CD4-positive, alpha-beta T cell treated with Interleukin-2 at 100 ng/mL for 4 hours (primary cell): ENCODE results near the gene C2orf69.
A peak's percentile ranks its signal among the peaks of the same experiment; 100 is the strongest.
"Not testable (repeated sequence)": the region's sequence is repeated elsewhere in the genome, so short reads cannot be mapped to it uniquely, and the experiment has no call there.

Source experiments
- DNase-seq: peaks from one replicate; pipeline ENCODE4 v3.0.0-alpha.2; 2020; ENCODE audit warnings: low spot score

Gene C2orf69, protein sequence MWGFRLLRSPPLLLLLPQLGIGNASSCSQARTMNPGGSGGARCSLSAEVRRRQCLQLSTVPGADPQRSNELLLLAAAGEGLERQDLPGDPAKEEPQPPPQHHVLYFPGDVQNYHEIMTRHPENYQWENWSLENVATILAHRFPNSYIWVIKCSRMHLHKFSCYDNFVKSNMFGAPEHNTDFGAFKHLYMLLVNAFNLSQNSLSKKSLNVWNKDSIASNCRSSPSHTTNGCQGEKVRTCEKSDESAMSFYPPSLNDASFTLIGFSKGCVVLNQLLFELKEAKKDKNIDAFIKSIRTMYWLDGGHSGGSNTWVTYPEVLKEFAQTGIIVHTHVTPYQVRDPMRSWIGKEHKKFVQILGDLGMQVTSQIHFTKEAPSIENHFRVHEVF

DNA sequence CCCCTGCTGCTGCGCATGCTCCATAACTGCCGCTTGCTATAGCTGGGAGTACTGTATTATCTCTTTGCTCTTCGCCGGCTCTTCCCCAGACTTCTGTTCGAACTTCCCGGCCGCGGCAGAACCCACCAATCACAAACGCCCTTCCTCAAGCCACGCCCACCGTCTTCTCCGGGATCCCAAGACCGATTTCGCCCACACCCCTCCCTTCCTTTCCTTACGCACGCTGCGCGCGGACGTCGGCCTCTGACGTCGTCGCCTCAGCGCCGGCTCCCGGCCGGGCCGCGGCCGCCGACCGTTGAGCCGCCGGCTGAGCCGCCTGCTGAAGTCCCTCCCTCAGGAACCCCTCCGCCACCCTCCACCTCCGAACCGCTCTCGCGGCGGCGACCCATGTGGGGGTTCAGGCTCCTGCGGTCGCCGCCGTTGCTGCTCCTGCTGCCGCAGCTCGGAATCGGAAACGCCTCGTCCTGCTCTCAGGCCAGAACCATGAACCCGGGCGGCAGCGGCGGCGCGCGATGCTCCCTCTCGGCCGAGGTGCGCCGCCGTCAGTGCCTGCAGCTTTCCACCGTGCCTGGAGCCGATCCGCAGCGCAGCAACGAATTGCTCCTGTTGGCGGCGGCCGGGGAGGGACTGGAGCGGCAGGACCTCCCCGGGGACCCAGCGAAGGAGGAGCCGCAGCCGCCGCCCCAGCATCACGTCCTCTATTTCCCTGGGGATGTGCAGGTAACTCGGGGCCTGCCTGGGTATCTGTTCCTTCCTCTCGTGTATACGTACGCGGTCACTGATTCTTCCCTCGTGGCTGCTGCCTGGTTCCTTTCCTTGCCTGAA, at the start of gene C2orf69:
Gene C2orf69, plus strand, starts transcription at position 242 of the 825 bp plus-strand sequence. Its CDS starts 146 bp downstream, at position 388.
- peak; percentile 96 for DNase-seq

DNA sequence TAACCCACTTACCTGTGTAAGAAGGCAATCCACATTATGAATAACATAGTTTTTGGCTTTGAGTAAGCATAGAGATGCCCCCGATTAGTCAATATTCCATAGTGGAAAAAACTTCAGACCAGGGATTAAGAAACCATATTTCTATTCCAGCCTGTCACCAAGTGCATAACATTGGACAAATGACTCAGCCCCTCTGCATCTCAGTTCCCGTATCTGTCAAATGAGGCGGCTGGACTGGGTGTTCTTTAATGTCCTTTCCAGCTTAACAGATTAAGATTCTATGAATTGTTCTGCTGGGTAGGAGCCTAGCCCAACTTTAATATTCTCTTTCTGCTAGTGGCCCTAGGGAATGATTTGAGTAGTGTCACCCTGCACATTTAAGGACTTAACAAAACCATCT, 48.3 kb upstream of the C2orf69 start:
- no peak for DNase-seq

DNA sequence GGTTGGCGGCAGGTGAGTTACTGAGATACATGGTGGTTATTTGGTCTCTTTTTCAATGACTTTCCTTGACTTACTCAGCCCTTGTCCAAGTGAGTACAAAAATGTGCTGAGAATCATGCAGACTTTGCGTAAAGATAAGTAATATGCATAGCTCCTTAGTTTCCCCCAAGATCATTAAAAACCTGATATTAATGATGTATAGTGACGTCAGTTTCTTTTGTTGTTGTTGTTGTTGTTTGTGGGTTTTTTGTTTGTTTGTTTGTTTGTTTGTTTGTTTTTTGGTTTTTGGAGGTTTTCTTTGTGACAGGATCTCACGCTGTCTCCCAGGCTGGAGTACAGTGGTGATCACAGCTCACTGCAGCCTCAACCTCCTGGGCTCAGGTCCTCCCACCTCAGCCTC, 45.2 kb upstream of the C2orf69 start:
- no peak for DNase-seq

DNA sequence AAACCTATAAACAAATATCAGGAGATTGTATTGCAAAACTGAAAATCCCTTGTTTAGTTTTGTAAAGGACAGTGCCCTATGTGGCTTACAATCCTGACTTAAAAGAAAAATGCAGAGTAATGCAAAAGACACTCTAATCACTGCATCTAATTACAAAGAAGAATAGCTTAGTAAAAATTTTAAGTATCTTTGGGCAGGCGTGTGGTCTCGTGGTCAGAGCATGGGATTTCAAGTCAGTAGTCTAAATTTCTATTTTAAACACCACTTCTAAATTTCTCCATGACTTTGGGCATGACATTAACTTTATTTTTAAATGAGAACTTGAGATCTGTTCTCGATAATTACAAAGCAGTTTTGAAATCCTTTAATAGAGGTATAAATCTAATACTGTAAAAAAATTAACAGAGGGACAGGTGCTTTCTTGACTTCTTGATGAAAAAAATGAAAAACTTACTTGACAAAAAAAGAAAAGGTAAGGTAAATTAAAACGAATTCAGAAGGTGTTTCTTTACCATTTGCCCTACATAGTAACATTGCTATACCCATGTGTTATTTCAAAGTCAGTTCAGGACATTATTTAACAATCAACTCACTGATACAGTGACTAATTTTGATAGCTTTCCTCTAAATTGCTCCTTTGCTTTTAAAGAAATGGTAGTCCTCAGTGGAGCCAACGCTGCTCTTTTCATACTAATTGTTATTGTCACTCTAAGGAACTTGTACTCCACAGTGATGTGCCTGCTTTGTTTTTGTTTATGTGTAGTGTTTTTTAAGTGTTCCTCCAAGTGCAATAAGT, 42.5 kb upstream of the C2orf69 start:
- DNase-seq = no peak

DNA sequence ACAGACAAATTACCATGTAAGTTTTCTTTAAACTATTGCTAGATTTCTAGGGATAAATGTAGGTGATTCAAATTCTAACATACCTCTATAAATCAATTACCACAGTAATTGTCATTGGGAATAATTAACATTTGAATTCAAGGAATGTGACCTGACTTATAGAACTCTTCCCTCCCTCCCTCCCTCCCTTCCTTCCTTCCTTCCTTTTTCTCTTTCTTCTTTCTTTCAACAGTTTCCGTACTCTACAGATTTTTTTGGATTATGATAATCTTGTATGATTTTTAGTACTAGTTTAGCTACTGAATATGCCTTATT, 41.9 kb upstream of the C2orf69 start:
- DNase-seq = no peak

DNA sequence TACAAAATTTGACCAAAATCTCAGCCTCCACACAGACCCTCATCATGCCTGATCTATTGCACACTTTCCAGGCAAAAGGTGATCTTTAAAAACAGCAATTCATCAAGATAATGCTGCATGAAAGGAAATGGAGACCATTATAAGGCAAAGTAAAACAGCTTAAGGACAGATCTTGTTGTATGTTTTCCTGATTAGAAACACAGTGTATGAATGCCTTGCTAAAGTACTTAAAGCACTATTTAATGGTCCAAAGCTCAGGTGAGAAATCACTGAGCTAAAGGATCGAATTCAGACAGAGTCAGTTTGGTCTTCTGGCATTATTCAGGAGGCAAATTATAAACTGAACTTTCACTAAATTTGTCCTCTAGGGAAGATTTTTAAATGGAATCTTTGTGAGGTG, 41.4 kb upstream of the C2orf69 start:
- no peak for DNase-seq

DNA sequence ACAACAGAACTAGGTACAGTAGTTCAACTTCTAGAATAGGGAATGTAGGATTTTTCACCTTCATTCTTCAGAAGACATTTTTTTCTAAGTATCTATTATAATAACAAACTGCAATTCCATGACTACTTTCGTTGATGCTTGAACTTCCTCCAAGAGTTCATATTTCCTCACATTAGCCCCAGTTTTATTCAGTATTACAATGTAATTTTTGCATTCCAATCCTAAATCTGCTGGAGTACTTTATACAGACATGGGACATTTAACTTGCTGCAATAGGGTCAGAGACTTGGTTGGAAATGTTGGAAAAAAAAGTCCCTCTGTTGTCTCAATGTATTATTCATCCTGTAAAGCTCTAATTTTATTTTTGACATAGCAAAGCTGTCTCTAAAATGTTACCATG, 40.5 kb upstream of the C2orf69 start:
- no peak for DNase-seq

DNA sequence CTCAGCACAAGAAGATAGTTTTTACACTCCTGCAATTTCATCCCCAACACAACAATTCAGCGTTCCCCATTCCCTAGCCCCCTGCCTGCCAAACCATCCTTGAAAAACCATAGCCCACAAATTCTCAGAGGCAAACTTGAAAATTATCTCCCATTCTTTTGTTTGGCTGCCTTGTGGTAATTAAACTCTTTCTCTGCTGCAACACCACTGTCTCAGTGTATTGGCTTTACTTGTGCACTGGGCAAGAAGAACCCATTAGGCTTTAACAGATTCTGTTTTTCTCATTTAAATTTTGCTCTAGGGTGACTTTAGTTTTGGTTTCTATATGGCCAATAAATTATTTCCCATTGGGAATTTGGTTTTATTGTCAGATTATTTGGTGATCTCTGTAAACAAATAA, 36.9 kb upstream of the C2orf69 start:
- DNase-seq = no peak

DNA sequence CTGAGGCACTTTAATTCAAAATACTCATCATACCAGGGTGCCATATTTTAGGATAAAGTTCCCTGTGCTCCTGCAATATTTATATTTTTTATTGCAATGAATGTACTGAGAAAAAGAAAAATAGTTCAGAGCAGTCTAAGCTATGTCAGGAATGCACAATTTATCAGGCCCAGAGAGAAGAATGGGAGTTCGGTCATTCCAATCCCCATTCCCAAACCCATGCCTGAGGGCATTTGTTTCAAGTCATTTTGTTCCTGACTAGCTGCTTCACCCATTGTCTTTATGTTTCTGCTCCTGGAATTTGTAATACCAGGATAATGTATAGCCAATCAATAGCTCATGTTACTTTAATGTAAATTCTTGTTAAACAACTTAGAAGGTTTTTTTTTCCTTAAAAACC, 35.7 kb upstream of the C2orf69 start:
- no peak for DNase-seq

DNA sequence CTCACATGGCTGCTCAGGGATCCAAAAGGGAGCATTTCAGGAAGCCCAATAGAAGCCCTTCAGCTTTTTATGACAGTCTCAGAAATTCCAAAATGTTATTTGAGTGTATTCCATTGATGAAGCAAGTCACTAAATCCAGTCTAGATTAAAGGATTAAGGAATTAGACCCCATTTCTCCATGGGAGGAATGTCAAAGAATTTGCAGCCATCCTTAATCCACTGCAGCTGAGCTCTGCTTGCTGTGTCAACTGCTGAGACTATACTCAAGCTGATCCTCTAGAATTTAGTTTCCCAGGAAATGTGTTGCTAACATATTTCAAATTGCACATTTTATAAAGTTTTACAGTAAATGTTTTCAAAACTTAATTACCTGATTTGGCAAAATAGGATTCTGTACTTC, 28.4 kb upstream of the C2orf69 start:
- no peak for DNase-seq

DNA sequence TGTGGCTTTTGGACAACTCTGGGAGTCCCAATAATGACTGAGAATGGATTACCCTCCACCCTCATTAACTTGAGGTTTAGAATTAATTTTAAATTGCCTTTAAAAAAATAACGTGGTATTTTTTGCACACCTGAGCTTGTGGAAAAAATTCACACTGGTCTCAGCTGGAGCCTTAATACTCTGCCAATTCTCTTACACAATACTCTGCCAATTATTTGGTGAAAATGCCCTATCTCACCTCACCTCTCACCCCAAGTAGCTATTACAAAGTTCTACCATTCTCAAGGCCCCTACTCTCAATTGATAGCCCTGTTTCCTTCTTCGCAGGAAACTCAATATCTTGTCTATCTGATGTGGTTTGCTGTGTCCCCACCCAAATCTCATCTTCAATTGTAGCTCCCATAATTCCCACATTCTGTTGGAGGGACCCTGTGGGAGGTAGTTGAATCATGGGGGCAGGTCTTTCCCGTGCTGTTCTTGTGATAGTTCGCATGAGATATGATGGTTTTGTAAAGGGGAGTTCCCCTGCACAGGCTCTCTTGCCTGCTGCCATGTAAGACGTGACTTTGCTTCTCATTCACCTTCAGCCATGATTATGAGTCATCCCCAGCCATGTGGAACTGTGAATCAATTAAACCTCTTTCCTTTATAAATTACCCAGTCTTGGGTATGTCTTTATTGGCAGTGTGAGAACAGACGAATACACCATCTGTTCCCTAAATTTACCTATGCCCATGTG, 27.4 kb upstream of the C2orf69 start:
- no peak for DNase-seq

DNA sequence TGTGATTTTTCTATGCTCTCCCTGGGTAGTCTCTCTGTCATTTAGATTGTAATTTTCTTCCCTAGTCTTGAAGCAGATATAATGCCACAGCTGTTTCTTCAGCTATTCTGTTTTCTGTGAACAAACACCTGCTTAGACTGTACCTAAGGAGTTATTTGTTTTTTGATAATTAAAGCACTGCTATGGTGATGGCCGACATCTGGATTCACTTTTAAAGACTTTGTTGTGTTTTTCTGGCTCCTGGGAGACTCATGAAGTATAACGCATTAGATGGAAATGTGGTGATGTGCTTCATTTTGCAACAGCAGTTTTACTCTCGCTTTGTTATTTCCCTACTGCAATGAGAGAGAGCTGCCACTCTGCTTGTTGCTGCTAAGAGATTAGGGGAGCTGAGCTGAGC, 15.7 kb upstream of the C2orf69 start:
- DNase-seq = no peak

DNA sequence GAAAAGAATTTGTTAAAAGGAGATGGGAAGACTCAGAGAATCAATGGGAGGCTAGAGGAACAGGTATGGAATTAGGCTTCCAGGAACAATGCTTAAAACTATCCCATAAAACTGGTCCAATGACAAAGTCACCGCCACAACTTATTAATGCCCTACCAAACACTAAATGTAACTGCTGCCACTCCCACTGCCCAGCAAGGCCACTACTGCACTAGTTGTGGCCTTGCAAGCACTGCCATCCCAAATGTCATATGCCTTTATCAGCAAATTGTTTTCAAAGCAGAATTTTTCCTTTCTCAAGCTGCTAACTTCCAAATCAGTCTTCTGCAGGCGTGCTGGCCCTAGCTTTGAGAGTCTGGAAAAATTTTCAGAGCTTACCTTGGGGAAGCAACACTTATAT, 14.5 kb upstream of the C2orf69 start:
- no peak for DNase-seq

DNA sequence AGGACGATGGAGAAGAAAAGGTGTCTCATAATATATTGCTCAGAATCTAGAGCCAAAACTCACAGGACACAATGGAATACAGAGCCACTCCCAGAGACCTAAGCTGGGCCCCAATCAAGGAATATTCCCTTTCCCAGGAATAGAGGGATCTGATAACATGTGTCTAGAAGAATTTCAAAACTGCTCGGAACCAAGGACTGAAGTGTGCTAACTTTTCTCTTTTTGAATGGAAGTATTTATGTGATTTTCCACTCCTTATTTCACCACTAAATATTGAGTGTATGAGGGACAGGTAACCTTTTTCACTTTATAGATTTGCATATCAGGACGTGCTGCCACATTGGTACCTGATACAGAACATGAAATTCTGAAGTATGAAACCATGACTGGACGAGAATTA, 9.2 kb upstream of the C2orf69 start:
- DNase-seq = no peak

DNA sequence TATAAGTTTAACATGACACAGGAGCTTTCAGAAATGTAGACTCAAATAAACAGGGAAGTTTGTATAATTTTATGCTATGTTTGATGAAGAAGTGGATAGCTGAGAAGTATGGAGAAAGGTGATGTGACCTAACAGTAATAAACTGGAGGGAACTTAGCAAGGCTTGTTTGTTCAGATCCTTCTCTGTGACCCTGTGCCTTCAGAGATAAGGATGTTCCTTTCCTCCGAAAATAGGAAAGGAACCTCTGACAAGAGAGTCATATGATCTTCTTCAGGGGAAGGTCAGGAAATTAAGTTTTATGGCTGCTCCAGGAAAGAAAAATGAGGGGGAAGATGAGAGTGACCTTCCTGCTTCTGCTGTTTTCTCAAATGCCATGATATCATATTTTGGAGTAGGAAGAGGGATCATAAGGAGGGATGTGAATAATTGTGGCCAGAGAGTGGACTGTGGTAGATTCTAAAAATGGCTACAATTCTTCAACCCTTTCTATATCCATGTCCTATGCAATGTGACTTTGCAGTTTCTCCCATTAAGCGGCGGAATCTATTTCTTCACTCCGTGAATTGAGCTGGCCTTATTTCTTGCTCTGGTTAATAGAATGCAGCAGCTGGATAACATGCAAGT, 8.5 kb upstream of the C2orf69 start:
- DNase-seq = no peak

DNA sequence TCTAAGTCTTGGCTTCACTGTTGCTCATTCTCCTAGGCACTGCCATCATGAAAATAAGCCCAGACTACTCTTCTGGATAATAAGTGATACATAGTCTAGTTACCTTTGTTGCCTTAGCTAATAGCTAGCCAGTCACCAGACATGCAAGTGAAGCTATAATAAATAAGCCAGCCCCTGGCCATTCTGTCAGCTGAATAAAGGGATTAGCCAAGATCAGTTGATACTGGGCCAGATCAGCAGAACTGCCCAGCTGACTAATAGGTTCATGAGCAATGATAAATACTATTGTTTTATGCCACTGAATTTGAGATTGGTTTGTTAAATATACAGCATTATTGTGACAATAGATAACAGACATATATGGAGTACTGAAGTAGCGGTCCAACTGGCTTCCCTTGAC, 8.0 kb upstream of the C2orf69 start:
- DNase-seq = no peak

DNA sequence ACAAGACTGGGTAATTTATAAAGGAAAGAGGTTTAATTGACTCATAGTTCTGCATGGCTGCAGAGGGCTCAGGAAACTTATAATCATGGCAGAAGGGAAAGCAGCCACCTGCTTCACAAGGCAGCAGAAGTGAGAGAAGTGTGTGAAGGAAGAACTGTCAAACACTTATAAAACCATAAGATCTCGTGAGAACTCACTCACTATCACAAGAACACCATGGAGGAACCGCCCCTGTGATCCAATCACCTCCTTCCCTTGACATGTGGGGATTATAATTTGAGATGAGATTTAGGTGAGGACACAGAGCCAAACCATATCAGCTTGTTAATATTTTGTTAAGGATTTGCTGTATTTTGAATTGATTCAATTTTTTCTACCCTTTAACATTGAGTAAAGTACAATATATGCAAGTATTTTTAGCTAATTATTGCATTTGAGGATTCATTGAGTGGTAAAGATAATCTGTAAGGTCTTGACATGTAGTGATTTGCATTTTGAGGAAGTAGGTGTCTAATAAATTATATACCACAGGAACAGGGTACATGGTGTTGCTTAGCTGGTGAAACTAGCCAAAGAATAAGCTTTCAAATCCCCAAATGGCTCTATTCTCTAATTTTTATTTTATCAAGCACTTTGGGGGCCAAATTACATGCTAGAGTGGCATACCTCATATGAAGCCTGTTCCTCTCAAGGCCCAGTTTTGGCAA, 3.9 kb upstream of the C2orf69 start:
- no peak for DNase-seq

DNA sequence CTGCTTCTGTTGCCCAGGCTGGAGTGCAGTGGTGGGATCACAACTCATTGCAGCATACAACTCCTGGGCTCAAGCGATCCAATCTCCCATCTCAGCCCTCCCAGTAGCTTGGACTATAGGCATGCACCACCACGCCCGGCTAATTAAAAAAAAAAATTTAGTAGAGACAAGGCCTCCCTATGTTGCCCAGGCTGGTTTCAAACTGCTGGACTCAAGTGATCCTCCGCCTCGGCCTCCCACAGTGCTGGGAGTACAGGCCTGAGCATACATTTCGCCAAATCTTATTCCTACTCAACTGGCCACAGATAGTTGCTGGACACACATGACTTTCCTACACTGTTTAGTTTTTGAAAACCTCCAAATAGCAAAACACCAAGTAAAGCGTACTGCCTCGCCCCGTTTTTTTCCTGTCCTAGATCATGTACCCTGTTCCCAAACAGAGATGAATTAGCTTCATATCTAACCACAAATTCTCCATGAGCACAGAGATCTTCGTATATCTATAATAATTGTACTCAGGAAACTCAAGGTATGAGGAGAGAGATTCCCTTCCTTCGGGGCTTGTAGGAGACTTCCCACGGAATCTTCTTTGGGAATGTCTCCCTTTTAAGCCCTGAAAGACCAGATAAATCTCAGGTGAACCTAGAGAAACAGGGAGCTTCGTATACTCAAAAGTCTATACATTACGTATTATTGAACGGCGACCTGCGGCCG, 598 bp upstream of the C2orf69 start:
- no peak for DNase-seq

DNA sequence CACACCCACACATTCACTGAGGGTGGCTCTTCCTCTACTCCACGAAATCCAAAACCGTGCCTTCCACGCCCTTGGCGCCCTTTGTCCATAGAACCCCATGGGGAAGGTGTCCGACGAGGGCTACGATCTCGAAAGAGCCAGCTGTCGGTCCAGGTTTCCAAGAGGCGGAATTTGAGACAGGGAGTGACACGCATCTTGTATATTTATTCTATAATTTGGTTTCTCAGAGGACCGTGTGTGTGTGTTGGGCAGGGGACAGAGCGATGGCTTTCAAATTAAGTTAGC, 726 bp downstream of the C2orf69 start:
- DNase-seq = no peak

DNA sequence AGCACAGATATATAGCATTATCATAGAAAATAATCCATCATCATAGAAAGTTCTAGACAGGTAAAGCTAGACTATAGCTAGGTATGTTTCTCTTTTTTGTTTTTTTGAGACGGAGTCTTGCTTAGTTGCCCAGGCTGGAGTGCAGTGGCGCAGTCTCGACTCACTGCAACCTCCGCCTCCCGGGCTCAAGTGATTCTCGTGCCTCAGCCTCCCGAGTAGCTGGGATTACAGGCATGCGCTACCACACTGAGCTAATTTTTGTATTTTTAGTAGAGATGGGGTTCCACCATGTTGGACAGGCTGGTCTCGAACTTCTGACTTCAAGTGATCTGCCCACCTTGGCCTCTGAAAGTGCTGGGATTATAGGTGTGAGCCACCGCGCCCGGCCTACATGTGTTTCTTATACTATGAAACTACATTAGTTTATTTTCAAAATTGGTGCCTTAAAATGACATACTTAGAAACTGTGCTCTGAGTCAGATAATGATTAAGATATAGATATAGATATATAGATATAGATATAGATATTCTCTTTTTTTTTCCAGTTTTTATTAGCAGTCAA, 1.5 kb downstream of the C2orf69 start:
- not testable (repeated sequence) for DNase-seq
